ENCODE results near the gene PDGFC.

Gene PDGFC, protein sequence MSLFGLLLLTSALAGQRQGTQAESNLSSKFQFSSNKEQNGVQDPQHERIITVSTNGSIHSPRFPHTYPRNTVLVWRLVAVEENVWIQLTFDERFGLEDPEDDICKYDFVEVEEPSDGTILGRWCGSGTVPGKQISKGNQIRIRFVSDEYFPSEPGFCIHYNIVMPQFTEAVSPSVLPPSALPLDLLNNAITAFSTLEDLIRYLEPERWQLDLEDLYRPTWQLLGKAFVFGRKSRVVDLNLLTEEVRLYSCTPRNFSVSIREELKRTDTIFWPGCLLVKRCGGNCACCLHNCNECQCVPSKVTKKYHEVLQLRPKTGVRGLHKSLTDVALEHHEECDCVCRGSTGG

DNA sequence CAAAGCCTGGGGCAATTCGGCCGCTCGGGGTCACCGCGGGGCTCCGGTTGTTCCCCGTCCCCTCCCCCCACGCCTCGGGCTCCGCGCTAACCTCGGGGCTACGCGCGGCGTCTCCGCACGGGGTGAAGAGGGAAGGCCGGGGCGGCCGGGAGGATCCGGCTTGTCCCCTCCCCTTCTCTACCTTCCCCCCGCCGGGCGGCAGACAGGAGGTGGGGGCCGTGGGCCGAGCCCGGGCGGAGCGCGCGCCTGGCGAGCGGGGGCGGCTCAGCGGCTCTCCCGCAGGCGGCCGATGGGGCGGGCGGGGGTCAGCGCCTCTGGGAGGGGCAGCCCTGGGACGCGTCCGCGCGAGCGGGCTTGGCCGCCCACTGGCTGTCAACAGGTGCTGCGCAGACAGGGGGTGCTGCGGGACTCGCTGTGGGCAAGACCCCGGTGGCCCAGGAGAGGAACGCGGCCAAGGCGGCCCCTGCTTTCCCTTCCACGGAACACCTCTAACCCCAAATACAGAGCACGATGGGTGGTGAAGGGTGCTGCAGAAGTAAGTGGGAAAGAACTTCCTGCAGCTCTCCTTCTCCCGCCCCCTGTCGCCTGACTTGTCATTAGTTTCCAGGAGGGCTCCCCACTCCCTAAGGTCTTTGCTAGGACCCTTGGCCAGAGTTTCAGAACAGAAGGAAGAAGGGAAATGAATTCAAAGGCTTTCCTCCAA, at the start of gene PDGFC:
Gene PDGFC, minus strand, starts transcription at position 124 of the 703 bp plus-strand sequence. CDS start 896 bp downstream, outside the sequence.
- peak; percentile 7 for DNase-seq

DNA sequence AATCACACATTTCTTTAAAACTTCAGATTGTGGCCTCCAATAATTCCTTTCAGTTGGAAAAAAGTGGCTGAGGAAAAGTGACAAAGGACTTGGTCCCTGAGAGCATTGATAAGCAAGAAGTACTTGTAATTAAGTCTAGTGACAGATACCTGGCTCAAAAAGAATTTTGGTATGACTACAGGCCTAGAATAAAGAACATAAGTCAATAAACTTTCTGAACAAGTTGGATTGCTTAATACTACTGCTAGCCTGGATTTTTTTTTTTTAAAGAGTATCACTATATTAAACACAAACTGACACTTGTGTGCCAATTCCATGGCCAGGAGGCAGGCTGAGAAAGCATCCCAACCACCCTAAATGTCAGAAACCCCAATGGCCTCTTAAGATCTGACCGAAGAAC, 49.3 kb upstream of the PDGFC start:
- no peak for DNase-seq

DNA sequence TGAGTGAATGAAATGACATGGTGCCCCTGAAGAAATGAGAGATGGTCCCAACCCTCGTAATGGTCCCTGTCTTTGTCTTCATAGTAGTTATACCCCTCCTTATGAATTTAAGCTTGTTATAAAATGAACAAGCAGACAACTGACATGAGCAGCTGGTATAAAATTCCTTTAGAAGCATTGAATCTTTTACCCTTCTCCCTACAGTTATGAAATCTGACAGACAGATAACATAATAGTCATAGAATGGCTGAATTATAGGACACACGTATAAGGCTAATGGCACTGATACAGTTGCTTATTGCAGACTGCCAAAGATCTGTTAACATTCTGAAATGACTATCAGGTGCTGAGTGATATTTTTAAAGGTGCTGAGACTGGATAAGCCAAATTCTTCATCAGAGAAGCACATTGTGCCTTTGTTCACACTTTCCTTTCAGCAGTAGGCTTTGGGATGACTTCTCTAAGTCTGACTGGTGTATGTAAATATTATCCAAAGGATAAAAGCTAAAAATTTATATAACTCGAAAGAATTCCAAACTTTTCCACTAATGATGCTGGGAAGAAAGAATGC, 47.4 kb upstream of the PDGFC start:
- no peak for DNase-seq

DNA sequence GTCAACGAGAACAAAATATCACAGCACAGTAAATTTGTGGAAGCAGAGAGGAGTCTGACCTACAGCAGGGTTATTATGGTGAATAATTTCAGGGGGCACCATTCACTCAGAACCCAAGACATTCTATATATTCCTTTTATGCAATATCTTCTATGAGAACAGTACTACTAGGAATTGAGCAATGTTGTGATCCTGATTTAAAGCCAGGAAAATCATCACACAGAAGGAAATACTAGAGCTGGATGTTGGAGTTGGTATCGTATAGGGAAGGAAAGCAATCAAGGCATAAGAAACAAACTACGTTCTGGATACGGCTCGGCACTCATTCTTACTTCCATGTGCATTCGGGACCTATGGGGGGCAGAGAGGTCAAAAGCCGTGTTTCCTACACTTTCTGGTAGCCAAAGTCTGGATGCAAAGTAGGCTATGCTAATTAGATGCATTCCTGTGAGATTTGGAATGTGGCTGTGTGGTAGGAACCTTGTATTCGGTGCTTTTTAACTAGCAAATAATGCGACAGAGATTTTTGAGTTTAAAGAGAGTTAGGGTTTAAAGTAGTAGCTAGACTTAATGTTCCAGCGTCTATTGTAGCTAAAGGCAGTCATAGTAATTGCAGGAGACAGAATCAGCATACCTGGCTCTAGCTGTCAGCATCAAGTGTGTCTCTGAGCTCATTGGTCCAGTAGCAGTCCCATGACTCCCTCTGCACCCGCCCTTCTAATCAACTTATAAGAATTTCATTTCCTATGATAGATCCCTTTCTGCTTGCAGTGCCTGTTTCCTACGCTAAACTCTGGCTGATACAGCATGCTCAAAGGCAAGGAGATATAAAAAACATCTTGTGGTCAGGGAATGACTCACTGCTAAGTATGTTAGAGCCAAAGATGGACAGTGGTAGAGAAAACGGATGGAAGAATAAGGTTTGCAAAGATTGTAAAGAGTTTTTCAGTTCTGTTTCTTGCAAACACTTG, 43.3 kb upstream of the PDGFC start:
- no peak for DNase-seq

DNA sequence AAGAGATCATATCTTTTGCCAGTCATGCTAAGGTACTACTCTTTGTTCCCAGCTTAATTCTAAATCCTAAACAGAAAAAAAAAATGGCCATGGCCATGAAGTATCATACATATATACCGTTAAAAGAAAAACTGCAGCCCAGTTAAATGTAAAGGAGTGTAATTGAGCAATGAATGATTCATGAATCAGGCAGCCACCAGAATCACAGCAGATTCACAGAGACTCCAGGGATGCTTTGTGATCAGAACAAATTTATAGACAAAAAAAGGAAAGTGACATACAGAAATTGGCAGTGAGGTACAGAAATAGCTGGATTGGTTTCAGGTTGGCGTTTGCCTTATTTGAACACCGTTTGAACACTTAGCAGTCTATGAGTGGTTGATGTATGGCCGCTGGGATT, 42.1 kb upstream of the PDGFC start:
- no peak for DNase-seq

DNA sequence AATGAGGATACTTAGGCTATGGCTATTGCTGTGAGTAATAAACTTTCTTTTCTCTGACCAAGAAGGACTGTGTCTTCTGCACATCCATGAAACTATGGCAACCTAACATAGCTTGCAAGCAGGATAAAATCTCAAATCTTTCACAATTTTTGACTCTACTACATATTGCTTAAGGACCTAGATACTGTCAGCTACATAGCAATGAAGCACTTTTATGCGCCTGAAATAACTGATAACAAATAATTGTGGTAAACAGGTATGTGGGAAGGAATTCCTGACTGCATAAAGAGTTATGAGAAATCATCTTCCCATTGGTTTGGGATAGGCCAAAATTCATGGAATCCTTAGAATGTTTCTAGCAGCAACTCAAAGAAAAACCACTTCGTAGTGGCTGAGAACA, 41.2 kb upstream of the PDGFC start:
- DNase-seq: no peak

DNA sequence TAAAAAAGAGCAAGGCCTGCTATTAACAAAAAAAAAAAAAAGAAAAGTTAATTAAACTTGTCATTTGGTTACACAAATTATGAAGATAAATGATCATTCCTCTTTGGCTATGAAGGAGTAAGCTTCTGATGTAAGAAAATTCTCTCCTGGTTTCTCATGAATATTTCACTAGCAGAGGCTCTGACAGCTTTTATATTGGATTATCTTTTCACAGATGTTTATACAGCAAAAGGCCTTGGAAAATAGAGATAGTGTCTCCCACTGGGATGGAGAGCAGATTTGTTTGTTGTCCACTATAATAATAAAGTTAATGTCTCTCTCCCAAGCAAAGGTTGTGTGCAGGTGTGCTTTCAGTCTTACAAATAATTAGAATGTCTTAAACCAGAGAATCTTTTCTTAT, 40.7 kb upstream of the PDGFC start:
- no peak for DNase-seq

DNA sequence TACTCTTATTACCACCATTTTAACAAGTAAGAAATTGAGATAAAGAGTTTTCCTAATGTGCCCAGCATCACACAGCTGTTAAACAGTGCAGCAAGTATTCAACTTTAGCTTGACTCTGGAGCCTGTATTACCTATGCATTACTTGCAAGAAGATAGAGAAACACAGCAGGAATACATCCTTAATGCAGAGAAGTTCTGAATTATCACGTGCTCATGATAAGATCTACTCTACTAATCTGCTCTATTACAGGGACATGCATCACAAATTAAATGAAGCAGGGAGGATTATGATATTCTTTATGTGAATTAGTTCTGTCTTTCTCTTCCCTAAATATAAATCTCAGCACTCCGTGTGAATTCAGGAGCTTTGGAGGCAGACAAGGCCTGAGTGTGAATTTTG, 39.0 kb upstream of the PDGFC start:
- DNase-seq: no peak

DNA sequence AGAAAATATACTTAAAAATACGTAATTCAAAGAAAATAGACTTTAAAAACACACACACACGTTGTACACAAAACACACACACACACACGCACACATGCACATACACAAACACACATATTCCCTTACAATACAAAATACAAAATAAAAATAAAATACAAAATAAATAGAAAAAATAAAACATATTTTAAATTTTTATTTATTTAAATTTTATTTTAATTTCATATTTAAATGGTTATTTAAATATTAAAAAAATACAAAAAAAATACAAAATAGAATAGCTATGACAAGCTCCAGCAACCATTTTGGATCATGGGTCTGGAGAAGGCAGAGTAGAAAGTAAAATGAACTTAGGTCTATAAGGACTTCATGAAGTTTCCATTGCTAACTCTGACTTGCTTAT, 34.2 kb upstream of the PDGFC start:
- DNase-seq: no peak

DNA sequence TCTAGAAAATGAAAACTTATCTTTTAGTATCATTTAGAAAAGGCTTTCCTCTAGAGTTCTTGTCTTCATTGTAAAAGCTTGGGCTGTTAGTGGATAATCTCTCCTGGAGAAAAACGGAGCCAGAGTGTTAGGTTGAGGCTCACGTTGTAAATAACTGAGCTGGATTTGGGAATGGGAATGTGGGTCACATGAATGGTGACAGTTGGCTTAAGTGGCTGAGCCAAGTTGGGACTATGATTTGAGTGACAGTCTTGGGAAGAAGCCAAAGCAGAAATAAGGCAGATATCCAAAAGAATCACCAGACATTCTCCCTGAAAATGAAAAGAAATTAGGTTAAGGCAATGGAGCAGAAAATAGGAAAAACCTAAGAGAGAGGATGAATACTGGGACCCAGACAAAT, 33.6 kb upstream of the PDGFC start:
- no peak for DNase-seq

DNA sequence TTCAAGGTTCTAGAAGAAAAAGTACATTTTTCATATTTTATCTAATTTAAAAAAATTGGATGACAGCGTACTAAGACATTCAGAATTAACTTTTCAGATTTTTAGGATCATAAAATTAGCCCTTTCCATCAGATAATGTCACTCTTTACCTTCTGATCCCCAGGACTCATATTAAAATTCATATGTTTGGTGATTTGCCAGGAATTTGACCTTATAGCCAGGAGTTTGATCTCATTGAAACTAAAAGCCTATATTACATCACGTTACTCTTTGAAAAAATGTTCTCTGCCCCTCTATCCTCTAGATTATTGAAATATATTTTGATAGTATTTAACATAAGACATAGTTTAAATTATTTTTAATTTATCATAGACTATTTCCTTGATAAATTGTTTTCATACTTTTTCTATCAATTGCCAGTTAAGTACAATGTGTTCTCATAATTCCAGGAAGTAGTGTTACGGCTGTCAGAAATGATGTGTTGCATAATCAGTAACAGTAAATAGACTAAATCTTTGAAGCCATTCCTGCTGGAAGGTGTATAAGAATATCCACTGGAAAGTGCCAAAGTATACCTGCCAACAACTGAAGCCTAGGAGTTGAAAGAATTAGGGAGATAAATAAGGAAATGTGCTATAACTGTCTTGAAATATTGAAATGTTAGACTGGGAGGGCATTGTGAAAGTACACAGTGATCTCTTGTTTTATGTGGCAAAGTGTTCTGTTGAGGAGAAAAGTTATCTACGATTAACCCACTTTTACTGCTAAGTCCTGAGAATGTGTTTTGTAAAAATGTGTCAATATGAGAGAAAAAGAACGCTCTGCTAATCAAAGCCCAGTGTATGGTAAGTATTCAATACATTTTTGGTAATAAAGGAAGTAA, 32.9 kb upstream of the PDGFC start:
- DNase-seq: no peak

DNA sequence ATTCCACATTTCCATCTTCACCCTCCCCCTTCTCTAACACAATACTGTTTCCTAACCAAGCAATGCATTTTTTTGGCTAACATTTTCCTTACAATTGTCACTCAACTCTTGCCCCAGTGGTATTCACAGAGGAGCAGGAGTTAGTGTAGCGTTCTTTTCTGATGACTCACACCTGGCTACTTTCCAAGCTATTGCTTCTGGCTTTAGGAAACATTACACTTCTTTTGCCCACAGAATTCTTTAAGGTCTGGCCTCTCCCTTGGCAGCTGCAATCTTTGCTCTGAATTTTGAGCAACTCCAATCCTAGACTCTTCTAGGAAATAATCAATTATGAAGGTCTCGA, 27.5 kb upstream of the PDGFC start:
- DNase-seq: no peak

DNA sequence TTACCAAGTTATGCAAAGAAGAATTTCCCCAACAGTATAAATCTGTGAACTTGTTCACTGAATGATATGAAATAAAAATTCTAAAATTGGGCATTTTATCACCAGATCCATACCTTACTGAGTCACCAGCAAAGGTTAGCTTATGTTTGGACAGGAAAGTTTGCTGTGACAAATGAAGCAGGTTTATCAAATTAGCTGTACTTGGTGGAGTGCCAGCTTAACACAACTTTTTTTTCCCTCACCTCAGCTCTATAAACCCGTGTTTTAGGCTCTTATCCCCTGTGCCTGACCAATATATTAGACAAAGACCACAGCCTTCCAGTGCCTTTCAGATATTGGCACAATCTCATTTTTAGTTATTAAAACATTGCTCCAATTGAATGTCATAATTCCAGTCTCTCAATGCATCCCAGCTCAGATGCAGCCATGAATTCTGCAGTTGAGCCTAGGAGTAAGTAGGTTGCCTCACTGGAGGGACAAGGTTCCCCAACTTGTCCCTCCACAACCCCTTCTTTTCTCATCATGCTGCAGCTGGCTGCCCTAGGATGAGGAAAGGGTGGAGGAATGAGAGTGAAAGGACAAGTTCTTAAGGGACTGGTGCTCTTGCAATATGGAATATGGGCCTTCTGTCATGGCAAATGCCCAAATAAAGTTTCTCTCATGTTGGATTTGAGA, 27.0 kb upstream of the PDGFC start:
- DNase-seq: no peak

DNA sequence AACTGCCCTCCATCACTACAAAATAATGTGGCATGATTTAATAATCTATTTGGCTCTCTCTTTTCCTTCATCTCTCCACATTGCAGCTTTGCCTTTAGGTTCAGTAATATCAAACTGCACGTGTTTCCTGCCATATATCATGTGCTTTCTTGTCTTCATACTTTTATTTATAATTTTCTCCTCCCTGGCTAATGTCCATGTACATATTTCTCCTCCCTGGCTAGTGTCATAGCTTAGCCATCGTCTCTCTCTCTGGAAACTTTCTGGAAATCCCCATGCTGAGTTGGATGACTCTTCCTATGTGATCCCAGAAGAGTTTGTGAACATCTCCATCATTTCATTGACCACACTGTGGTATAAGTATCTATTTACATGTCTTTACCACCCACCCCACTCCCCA, 21.3 kb upstream of the PDGFC start:
- no peak for DNase-seq

DNA sequence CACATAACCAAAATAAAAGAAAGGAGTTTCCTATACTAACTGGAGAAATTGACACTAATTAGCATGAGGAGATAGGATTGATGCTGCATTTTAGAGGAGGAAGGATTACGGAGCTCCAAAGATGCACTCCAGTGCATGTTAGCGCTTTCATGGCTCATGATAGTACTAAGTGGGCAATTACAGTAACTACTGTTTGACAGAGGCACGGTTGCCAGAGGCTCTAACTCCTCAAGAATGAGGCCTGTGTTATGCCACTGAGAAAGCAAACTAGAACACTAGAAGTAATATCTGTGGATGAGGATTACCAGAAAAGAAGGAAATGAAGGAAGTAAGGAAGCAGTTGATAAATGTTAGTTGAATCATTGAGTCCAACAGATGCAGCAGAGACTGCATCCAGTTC, 19.6 kb upstream of the PDGFC start:
- no peak for DNase-seq

DNA sequence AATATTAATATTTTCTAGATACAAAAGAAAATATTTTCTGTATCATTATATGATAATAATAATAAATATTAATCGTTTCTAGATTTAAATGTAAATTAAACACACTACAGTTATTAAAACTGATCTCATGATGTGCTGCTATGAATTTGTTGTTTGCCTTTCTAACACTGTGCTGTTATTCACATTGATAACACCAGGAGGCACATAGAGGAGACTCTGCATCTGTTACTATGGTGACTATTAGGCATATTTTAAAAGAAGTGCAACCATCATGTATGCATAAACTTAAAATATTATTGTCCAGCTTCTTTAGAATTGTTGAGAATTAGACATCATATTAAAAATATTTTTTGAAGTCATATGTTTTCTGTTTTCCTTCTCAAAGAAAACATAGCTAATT, 11.8 kb upstream of the PDGFC start:
- no peak for DNase-seq

DNA sequence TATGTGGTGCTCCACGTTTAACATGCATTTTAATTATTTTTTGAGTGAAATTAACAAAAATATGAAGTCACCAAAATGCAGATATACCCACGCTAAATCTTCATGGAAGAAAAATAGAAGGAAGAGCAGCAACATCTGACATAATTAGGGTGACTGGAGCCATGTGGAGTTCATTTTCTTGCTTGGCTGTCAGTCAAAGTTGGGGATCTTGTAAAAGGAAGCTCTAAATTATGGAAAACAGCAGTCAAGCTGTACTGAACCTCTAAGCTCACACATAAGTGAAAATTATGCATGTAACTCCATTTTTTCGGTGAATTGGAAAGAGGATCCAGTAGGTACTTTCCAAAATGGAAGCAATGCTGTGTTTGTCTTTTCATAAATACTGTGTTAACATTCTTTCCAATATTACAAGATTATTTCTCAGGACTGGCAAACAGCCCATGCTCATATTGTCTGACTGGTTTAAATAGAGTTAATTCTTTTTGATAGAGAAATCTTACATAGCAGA, 9.7 kb upstream of the PDGFC start:
- no peak for DNase-seq

DNA sequence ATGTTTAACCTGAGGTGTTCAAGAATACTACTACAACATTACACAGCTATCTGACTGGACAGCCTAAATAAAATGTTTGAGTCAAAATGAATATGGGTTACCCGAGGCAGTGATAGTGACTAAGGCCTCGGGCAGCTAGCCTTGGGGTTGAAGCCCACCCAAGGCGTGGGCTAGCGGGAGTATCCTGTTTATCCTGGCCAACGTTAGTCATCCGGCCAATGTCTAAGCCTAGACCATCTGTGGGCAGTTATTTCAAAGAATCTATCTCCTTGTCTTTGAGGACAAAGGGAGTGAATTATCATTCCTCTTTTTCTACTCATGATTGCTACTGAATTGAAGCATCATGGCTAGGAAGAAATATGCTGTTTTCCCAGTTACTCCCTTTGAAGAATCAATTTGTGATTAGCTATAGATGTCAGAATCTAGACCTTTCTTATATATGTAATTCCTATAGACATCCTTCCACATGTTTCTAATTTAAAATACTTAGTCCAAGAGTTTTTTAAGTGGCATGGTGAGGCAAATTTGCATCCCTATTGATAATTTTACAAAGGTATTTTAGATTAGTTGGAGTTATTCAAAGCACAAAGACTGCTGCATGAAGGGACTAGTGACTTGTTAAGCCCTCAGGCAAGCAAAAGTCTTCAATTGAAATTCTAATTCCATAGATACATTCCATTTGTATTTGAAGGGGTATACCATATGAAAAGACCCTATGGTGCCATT, 6.0 kb upstream of the PDGFC start:
- no peak for DNase-seq

DNA sequence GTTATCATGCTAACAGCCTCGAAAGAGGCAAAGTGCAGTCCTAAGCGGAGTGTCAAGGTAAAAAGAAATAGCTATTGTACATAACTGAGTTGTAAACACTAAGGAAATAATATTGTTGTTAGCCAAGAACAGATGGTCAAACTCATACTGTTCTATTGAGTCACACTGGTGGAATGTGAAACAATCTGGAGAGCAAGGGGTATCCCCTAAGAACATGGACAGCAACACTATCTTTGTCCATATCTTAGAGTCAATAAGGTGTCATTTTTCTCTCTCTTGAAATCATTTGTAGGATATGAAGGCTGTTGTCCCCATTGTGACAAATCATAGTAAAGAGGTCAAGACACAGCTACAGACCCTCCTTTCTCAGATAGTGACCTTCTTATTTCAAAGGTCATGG, 4.5 kb upstream of the PDGFC start:
- DNase-seq: no peak

DNA sequence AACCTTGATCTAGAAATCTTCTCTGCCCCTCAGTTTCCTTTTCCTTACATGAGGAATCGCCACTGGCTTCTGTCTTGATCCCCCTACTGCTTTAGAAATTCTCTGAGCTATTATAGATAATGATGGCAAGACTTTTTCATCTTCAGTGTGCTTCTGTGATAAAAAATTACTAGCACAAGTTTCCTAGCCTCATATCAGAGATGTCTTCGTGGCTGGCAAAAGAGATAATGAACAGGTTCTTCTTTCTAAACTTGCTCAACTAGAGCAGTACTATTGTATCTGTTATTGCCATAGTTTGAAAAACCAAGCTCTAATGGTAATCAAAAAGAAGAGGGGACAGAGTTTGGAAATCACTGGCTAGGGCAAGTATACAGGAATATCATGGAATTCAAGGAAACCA, 4.1 kb upstream of the PDGFC start:
- no peak for DNase-seq

DNA sequence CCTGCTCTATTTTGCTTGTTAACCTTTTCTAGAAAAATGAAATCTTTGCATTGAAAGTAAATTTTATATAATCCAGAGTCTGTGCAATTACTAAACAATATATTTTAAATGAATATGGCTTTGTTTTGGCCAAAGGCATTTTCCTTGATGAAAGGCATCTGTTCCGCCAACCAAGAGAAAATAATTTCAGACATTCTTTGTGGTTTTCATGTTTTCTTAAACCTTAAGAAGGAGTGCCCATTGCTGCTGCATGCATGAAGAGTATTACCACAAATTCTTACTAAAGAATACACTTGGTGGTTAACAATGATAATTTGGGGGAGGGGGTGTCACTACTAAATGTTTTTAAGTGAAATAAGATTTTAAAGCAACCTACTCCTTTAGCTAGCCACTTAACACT, 2.7 kb upstream of the PDGFC start:
- DNase-seq: no peak
